GM13976 (cell line): ENCODE data around the gene RBM5.

Experiments used
- DNase-seq: peaks from one replicate; pipeline ENCODE4 v3.0.0; 2012; ENCODE audit warnings: low spot score
- CTCF ChIP-seq: IDR thresholded peaks from 2 replicates; pipeline ENCODE4 v1.5.1; 2012; ENCODE audit warnings: borderline replicate concordance, mild to moderate bottlenecking; ENCODE audit not compliant: insufficient read depth; ENCODE audit errors: extremely low read depth, missing control alignments, control extremely low read depth
- in situ Hi-C: fragments of 300-500 bp; cut with MboI; formaldehyde crosslinking; loops from one replicate; pipeline ENCODE4 v1.12.0; 2022; ENCODE audit warnings: low sequenced_read_pairs, mixed read lengths, inconsistent platforms; ENCODE audit not compliant: unreplicated experiment

RBM5 gene

GRCh38 chr3:50137531-50137930, 48.8 kb downstream of the RBM5 start:
- in situ Hi-C loops: no loop called here
- no peak for DNase-seq
- TF ChIP-seq CTCF: no peak

GRCh38 chr3:50138266-50139200, 49.8 kb downstream of the RBM5 start:
- TF ChIP-seq CTCF: no peak
- in situ Hi-C loops: no loop called here
- DNase-seq: no peak

- TF ChIP-seq CTCF: no peak
- in situ Hi-C loops: no loop called here
- DNase-seq: no peak
Measured at GRCh38 chr3:50139308-50139707, 50.6 kb downstream of the RBM5 start.

- DNase-seq: no peak
- in situ Hi-C loops: no loop called here
- TF ChIP-seq CTCF: no peak
Measured at GRCh38 chr3:50139718-50140423, 51.2 kb downstream of the RBM5 start.

GRCh38 chr3:50140990-50141389, 52.3 kb downstream of the RBM5 start:
- in situ Hi-C loops: no loop called here
- DNase-seq: no peak
- TF ChIP-seq CTCF: no peak

GRCh38 chr3:50146316-50146901, 57.7 kb downstream of the RBM5 start:
- DNase-seq: no peak
- in situ Hi-C loops: no loop called here
- TF ChIP-seq CTCF: no peak
